Measurements from ENCODE around the gene FDX1.

DNA sequence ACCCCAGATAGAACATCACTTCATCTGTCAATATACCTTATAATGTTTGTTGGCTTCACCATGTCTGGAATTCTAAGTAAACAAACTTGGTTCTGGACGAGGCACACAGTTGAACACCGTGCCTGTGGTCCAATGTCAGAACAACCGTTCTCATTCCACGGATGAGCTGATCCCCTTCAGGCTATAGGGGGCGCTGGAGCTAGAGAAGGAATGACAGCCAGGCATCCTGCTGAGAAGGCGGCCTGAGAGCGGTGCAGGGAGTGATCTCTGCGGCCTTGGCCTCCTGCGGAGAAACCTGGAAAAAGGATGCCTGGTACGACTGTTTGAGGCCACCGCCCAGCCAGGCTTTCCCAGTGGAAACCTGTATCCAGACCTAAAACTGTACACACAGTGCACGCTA is 48.7 kb downstream of the FDX1 start:
- TF ChIP-seq, protein P1, sequence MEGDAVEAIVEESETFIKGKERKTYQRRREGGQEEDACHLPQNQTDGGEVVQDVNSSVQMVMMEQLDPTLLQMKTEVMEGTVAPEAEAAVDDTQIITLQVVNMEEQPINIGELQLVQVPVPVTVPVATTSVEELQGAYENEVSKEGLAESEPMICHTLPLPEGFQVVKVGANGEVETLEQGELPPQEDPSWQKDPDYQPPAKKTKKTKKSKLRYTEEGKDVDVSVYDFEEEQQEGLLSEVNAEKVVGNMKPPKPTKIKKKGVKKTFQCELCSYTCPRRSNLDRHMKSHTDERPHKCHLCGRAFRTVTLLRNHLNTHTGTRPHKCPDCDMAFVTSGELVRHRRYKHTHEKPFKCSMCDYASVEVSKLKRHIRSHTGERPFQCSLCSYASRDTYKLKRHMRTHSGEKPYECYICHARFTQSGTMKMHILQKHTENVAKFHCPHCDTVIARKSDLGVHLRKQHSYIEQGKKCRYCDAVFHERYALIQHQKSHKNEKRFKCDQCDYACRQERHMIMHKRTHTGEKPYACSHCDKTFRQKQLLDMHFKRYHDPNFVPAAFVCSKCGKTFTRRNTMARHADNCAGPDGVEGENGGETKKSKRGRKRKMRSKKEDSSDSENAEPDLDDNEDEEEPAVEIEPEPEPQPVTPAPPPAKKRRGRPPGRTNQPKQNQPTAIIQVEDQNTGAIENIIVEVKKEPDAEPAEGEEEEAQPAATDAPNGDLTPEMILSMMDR (IDR thresholded peaks at IDR 0.05) = no peak
- TF ChIP-seq POLR2A (IDR thresholded peaks at IDR 0.05) = no peak
